Mesenchymal stem cell (in vitro differentiated cells and primary cell): ENCODE results near the gene SNX12.
A peak's percentile ranks its signal among the peaks of the same experiment; 100 is the strongest.

Experiments used
- DNase-seq: peaks from one replicate; pipeline ENCODE4 v3.0.0-alpha.2; 2013
- H2AFZ ChIP-seq: one replicate; pipeline ENCODE4 v1.6.1; 2013; ENCODE audit warnings: low read depth, mild to moderate bottlenecking, control low read depth, inconsistent platforms, low read length, moderate library complexity
- H2AK5ac ChIP-seq: 2 replicates; pipeline ENCODE4 v1.6.1; 2013; ENCODE audit warnings: low read length, moderate library complexity, mild to moderate bottlenecking, inconsistent platforms; ENCODE audit not compliant: severe bottlenecking
- H2BK120ac ChIP-seq: one replicate; pipeline ENCODE4 v1.6.1; 2013; ENCODE audit warnings: low read depth, mild to moderate bottlenecking, inconsistent platforms, low read length, moderate library complexity
- H2BK12ac ChIP-seq, 2 experiments: one replicate each; pipeline ENCODE4 v1.6.1; 2013; ENCODE audit warnings: inconsistent platforms in 2 of 2, low read length in 2 of 2, mild to moderate bottlenecking in 2 of 2, moderate library complexity in 2 of 2, control low read depth in 1 of 2
- H2BK15ac ChIP-seq: one replicate; pipeline ENCODE4 v1.6.1; 2013; ENCODE audit warnings: mild to moderate bottlenecking, low read depth, inconsistent platforms; ENCODE audit not compliant: poor library complexity, severe bottlenecking
- H2BK5ac ChIP-seq: 2 replicates; pipeline ENCODE4 v1.6.1; 2013; ENCODE audit warnings: low read depth, mild to moderate bottlenecking, low read length, control low read depth, inconsistent platforms; ENCODE audit not compliant: poor library complexity, severe bottlenecking
- H3K14ac ChIP-seq, 2 experiments: one replicate each; pipeline ENCODE4 v1.6.1; 2013; ENCODE audit warnings: inconsistent platforms in 2 of 2, low read length in 2 of 2, control low read depth in 1 of 2, mild to moderate bottlenecking in 1 of 2, moderate library complexity in 1 of 2
- H3K18ac ChIP-seq, 2 experiments: one replicate each; pipeline ENCODE4 v1.6.1; 2013; ENCODE audit warnings: inconsistent platforms in 2 of 2, low read length in 2 of 2, control low read depth in 1 of 2, low read depth in 1 of 2, mild to moderate bottlenecking in 1 of 2
- H3K23ac ChIP-seq, 2 experiments: one replicate each; pipeline ENCODE4 v1.6.1; 2013; ENCODE audit warnings: inconsistent platforms in 2 of 2, low read length in 2 of 2, mild to moderate bottlenecking in 2 of 2, moderate library complexity in 2 of 2, control low read depth in 1 of 2
- H3K27ac ChIP-seq: 2 replicates; pipeline ENCODE4 v1.5.1; 2013; ENCODE audit warnings: mild to moderate bottlenecking, moderate library complexity, low read length, control low read depth, inconsistent platforms; ENCODE audit not compliant: poor library complexity, severe bottlenecking
- H3K27me3 ChIP-seq, 2 experiments: 2 replicates each; pipeline versions ENCODE4 v1.6.1 to v1.7.0; 2013; ENCODE audit warnings: low read length in 2 of 2, mild to moderate bottlenecking in 2 of 2, moderate library complexity in 2 of 2, control low read depth in 1 of 2, inconsistent platforms in 1 of 2; ENCODE audit not compliant: control insufficient read depth in 1 of 2, insufficient read depth in 1 of 2
- H3K36me3 ChIP-seq, 2 experiments: 2 replicates each; pipeline versions ENCODE4 v1.6.1 to v1.7.0; 2013; ENCODE audit warnings: low read length in 2 of 2, control low read depth in 1 of 2, inconsistent platforms in 1 of 2, low read depth in 1 of 2, mild to moderate bottlenecking in 1 of 2; ENCODE audit not compliant: insufficient read depth in 2 of 2, control insufficient read depth in 1 of 2
- H3K4ac ChIP-seq, 2 experiments: one replicate each; pipeline ENCODE4 v1.6.1; 2013; ENCODE audit warnings: inconsistent platforms in 2 of 2, low read length in 2 of 2, mild to moderate bottlenecking in 2 of 2, moderate library complexity in 2 of 2, control low read depth in 1 of 2, low read depth in 1 of 2
- H3K4me1 ChIP-seq: 2 replicates; pipeline ENCODE4 v1.6.1; 2013; ENCODE audit warnings: low read depth, low read length, control low read depth; ENCODE audit not compliant: control insufficient read depth, insufficient read depth
- H3K4me2 ChIP-seq: 2 replicates; pipeline ENCODE4 v1.6.1; 2013; ENCODE audit warnings: low read length, mild to moderate bottlenecking, inconsistent platforms; ENCODE audit not compliant: poor library complexity, severe bottlenecking
- H3K4me3 ChIP-seq, 2 experiments: 2 replicates each; pipeline versions ENCODE4 v1.5.1 to v1.7.0; 2013; ENCODE audit warnings: low read length in 2 of 2, mild to moderate bottlenecking in 2 of 2, control low read depth in 1 of 2, low read depth in 1 of 2; ENCODE audit not compliant: insufficient read depth in 1 of 2
- H3K79me1 ChIP-seq: replicated peaks from 2 replicates; pipeline ENCODE4 v1.6.1; 2013; ENCODE audit warnings: mild to moderate bottlenecking, control low read depth, low read length, inconsistent platforms; ENCODE audit not compliant: poor library complexity, severe bottlenecking
- H3K9ac ChIP-seq: 2 replicates; pipeline ENCODE4 v1.7.0; 2013; ENCODE audit warnings: mild to moderate bottlenecking, low read length, moderate library complexity
- H3K9me3 ChIP-seq: 2 replicates; pipeline ENCODE4 v1.7.0; 2013; ENCODE audit warnings: mild to moderate bottlenecking, low read length; ENCODE audit not compliant: control insufficient read depth
- H4K8ac ChIP-seq: one replicate; pipeline ENCODE4 v1.6.1; 2013; ENCODE audit warnings: inconsistent platforms, mild to moderate bottlenecking, low read length, moderate library complexity
- H4K91ac ChIP-seq: one replicate; pipeline ENCODE4 v1.6.1; 2013; ENCODE audit warnings: mild to moderate bottlenecking, low read length, inconsistent platforms
- WGBS: methylation state at CpG from one replicate; pipeline ENCODE4 v1.1.7; 2013; ENCODE audit warnings: mixed read lengths; 5-methylcytosine and 5-hydroxymethylcytosine counted together

Gene SNX12

DNA sequence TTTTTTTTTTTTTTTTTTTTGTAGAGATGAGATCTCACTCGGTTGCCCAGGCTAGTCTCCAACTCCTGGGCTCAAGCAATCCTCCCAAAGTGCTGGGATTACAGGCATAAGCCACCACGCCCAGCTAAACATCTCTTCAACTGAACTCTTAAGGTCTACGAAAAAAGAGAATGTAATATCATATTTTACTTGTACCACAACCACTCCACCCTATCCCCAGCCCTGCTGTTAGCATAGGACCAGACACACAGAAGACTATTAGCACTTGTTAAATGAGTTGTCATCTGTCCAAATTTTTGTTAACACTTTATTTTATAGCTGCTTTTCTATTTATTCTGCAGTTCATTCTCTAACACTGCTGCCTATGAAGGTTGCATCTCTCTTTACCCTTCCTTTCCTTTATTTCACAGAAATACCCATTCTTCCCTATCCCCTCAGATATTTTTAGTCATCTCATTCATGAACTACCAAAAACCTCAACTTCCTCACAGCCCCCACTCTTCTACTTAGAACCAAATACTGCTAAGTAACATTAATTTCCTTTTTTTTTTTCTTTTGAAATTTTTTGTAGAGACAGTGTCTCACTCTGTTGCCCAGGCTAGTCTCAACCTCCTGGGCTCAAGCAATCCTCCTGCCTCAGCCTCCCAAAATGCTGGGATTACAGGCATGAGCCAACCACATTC is 10.1 kb downstream of the SNX12 start:
- Histone ChIP-seq H2BK120ac (no peak overlapping the region), H2BK12ac (no peak overlapping the region), H3K14ac (no peak overlapping the region), H3K18ac (no peak overlapping the region), H3K4me1 (no peaks in the 10 kb centered on the region), H3K23ac (no peak overlapping the region), H2AFZ (no peak overlapping the region), H3K79me1 (peaks cover 16% of the 10 kb centered on the region), H3K9ac (no peak overlapping the region), H4K8ac (no peak overlapping the region), H3K27ac (no peak overlapping the region), H2BK5ac (no peak overlapping the region), H4K91ac (no peak overlapping the region), H3K4me2 (no peak overlapping the region), H3K36me3 (peaks cover 24 to 40% of the 10 kb centered on the region in 2 experiments), H3K4me3 (no peak overlapping the region), H3K27me3 (peaks cover 0 to 14% of the 10 kb centered on the region in 2 experiments), H2AK5ac (no peak overlapping the region), H2BK15ac (no peak overlapping the region), H3K4ac (no peak overlapping the region), H3K9me3 (no peaks in the 10 kb centered on the region)
- DNase-seq: no peak
- no CpG with 5 or more reads among the region's 3 CpGs for WGBS

DNA sequence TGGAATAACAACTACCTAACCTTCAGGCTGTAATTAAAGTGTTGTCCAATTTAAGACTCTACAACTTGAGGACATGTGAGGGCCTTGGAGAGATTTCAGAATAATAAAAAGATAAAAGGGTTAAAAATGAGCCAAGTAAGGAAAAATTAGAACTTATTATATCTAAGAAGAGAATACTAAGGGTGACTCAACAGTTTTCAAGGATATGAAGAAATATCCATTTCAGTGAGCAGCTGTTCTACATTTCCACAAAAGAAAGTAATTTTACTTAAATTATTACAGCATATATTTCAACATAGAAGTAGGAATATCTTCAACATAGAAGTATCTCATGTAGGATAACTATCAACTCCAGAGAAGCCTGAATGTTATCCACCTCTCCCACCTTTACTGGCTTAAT is 11.3 kb downstream of the SNX12 start:
- peaks cover 17% of the 10 kb centered on the region for H3K79me1 ChIP-seq
- no peak overlapping the region for H3K18ac ChIP-seq
- H3K4me2 ChIP-seq: no peak overlapping the region
- no peak overlapping the region for H3K4me3 ChIP-seq
- peak overlapping the region; percentile 72 for H3K9ac ChIP-seq
- H2BK15ac ChIP-seq: no peak overlapping the region
- H2BK12ac ChIP-seq: no peak overlapping the region
- DNase-seq: no peak
- no peak overlapping the region for H3K4ac ChIP-seq
- no peak overlapping the region for H4K91ac ChIP-seq
- H4K8ac ChIP-seq: no peak overlapping the region
- no peak overlapping the region for H3K23ac ChIP-seq
- no peak overlapping the region for H3K27ac ChIP-seq
- peaks cover 2% of the 10 kb centered on the region for H3K4me1 ChIP-seq
- no peak overlapping the region for H2BK5ac ChIP-seq
- no peak overlapping the region for H2BK120ac ChIP-seq
- H3K9me3 ChIP-seq: no peaks in the 10 kb centered on the region
- no peak overlapping the region for H3K14ac ChIP-seq
- H3K36me3 ChIP-seq: peaks cover 25 to 36% of the 10 kb centered on the region in 2 experiments
- peaks cover 0 to 14% of the 10 kb centered on the region in 2 experiments for H3K27me3 ChIP-seq
- no peak overlapping the region for H2AK5ac ChIP-seq
- H2AFZ ChIP-seq: no peak overlapping the region

DNA sequence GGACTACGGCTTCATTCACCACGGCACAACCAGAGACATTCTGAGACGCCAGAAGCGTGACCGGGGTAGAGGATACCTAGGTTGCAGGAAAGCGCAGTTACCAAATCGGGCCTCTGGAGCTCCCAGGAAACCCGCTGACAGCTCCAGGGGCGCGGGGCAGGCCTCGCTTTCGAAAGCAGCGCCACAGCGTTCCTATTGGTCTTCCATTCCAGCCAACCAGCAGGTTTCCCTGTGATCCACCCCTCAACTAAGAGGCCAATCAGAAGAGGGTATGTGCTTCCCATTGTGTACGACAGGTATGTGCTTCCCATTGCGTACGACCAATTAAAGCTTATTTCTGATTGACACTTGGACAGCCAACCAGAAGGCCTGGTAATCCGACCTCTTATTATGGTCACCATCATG is 14.9 kb downstream of the SNX12 start:
- H3K4me3 ChIP-seq: no peak overlapping the region
- H3K4me1 ChIP-seq: peaks cover 2% of the 10 kb centered on the region
- H4K8ac ChIP-seq: no peak overlapping the region
- no peaks in the 10 kb centered on the region for H3K9me3 ChIP-seq
- no peak overlapping the region for H2BK15ac ChIP-seq
- H3K27me3 ChIP-seq: peaks cover 0 to 4% of the 10 kb centered on the region in 2 experiments
- no peak overlapping the region for H3K9ac ChIP-seq
- 64% methylated on average over 17 of the region's 18 CpGs for WGBS
- no peak overlapping the region for H2BK12ac ChIP-seq
- peak overlapping the region; percentile 29 for H3K4me2 ChIP-seq
- no peak overlapping the region for H3K4ac ChIP-seq
- no peak overlapping the region for H3K23ac ChIP-seq
- no peak for DNase-seq
- no peak overlapping the region for H2AFZ ChIP-seq
- H3K79me1 ChIP-seq: peaks cover 2% of the 10 kb centered on the region
- H3K27ac ChIP-seq: no peak overlapping the region
- H2BK5ac ChIP-seq: no peak overlapping the region
- H2BK120ac ChIP-seq: no peak overlapping the region
- no peak overlapping the region for H4K91ac ChIP-seq
- peaks cover 6 to 11% of the 10 kb centered on the region in 2 experiments for H3K36me3 ChIP-seq
- no peak overlapping the region for H3K14ac ChIP-seq
- no peak overlapping the region for H3K18ac ChIP-seq
- H2AK5ac ChIP-seq: no peak overlapping the region

DNA sequence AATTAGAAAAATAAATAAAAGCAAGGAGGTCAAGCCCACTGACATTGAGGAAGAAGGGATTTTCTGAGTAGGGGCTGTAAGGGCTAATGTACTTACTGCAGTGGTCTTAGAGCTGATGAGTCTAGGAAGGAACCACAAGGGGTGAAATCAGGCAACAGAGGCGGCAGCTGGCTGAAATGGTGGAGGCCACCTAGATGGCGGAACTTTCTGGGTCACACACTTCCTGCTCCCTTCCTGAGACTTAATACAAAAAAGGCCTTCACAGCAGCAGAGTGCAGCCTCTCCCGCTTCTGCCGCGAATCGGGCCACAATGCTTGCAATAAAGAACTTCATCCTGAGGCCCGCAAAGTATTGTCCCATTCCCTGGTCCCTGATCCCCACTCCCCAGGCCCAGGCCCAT is 15.4 kb downstream of the SNX12 start:
- no peak overlapping the region for H2BK12ac ChIP-seq
- H2BK5ac ChIP-seq: no peak overlapping the region
- no peak overlapping the region for H2AFZ ChIP-seq
- H3K9me3 ChIP-seq: no peaks in the 10 kb centered on the region
- no peak overlapping the region for H3K4ac ChIP-seq
- no peak overlapping the region for H2AK5ac ChIP-seq
- no peak overlapping the region for H3K27ac ChIP-seq
- DNase-seq: no peak
- H3K4me3 ChIP-seq: no peak overlapping the region
- H4K8ac ChIP-seq: no peak overlapping the region
- H3K4me1 ChIP-seq: peaks cover 2% of the 10 kb centered on the region
- peaks cover 2% of the 10 kb centered on the region for H3K79me1 ChIP-seq
- H3K9ac ChIP-seq: no peak overlapping the region
- H3K36me3 ChIP-seq: peaks cover 6 to 11% of the 10 kb centered on the region in 2 experiments
- H3K23ac ChIP-seq: no peak overlapping the region
- H3K4me2 ChIP-seq: peak overlapping the region; percentile 29
- no peak overlapping the region for H3K14ac ChIP-seq
- H4K91ac ChIP-seq: no peak overlapping the region
- H3K27me3 ChIP-seq: peaks cover 0 to 4% of the 10 kb centered on the region in 2 experiments
- H2BK15ac ChIP-seq: no peak overlapping the region
- H2BK120ac ChIP-seq: no peak overlapping the region
- 85% methylated on average over 5 of the region's 7 CpGs for WGBS
- no peak overlapping the region for H3K18ac ChIP-seq
